ENCODE measurements around the gene KCNJ15.

KCNJ15 gene

GRCh38 chr21:38329162-38329561 is 72.4 kb downstream of the KCNJ15 start:
- no peak for DNase-seq

- DNase-seq = no peak
These were observed 73.9 kb downstream of the KCNJ15 start for GRCh38 chr21:38330666-38331065.

- DNase-seq = no peak
These were observed 76.8 kb downstream of the KCNJ15 start for GRCh38 chr21:38333301-38334272.

- DNase-seq = no peak
These were observed 78.1 kb downstream of the KCNJ15 start for GRCh38 chr21:38334866-38335265.

GRCh38 chr21:38337793-38338192 is 81.0 kb downstream of the KCNJ15 start:
- DNase-seq = no peak

- DNase-seq = no peak
These were observed 83.3 kb downstream of the KCNJ15 start for GRCh38 chr21:38340131-38340530.

- no peak for DNase-seq
These were observed 84.8 kb downstream of the KCNJ15 start for GRCh38 chr21:38341546-38342012.

- no peak for DNase-seq
These were observed 85.9 kb downstream of the KCNJ15 start for GRCh38 chr21:38342739-38343138.

GRCh38 chr21:38343691-38344090 is 86.9 kb downstream of the KCNJ15 start:
- DNase-seq = peak; percentile 52

GRCh38 chr21:38346286-38346685 is 89.5 kb downstream of the KCNJ15 start:
- DNase-seq = peak; percentile 75

GRCh38 chr21:38349111-38349746 is 92.4 kb downstream of the KCNJ15 start:
- DNase-seq = peak; percentile 67

GRCh38 chr21:38349977-38350376 is 93.2 kb downstream of the KCNJ15 start:
- no peak for DNase-seq

GRCh38 chr21:38350684-38351083 is 93.9 kb downstream of the KCNJ15 start:
- DNase-seq = no peak

GRCh38 chr21:38351176-38351959 is 94.6 kb downstream of the KCNJ15 start:
- DNase-seq = no peak

GRCh38 chr21:38351961-38352521 is 95.2 kb downstream of the KCNJ15 start:
- DNase-seq = peak; percentile 37

- DNase-seq = peak; percentile 70
These were observed 95.9 kb downstream of the KCNJ15 start for GRCh38 chr21:38352536-38353219.

- no peak for DNase-seq
These were observed 97.4 kb downstream of the KCNJ15 start for GRCh38 chr21:38354231-38354630.

GRCh38 chr21:38354746-38355145 is 98.0 kb downstream of the KCNJ15 start:
- no peak for DNase-seq

- no peak for DNase-seq
These were observed 98.6 kb downstream of the KCNJ15 start for GRCh38 chr21:38355353-38355752.

- peak; percentile 57 for DNase-seq
These were observed 99.4 kb downstream of the KCNJ15 start for GRCh38 chr21:38355992-38356781.

Data from NCI-H1105 (cell line).